HCT116 (cell line): ENCODE results near the gene MFN1. TPM values are rescaled to one million over a fixed set of nuclear protein-coding genes. Genes with fewer than 3 reads are reported as not detected.

Source experiments
- ATAC-seq: fragments of 200-7000 bp; cut with Tn5 transposase; 2 replicates; pipeline ENCODE4 v1.9.1; 2020; ENCODE audit warnings: mild to moderate bottlenecking, moderate library complexity
- BruUV-seq: library from RNA; stranded (reverse); fragments of 400-500 nt; replicated peaks from 2 replicates; lab custom pipeline; 2021; lab: Mats Ljungman, UMichigan
- CTCF ChIA-PET: fragments of 300-600 bp; sonication (Branson Sonifier 250); formaldehyde crosslinking; loops from one replicate; lab custom pipeline; 2021; ENCODE audit warnings: antibody characterized with exemption; lab: Charles Lee
- POLR2A ChIA-PET: fragments of 300-600, 350-600 bp; sonication (Branson Sonifier 250); formaldehyde crosslinking; loops from one replicate; lab custom pipeline; 2021; ENCODE audit warnings: antibody characterized with exemption; lab: Charles Lee
- RAD21 ChIA-PET, 2 experiments: fragments of 300-600 bp; sonication (Branson Sonifier 250); formaldehyde crosslinking; loops; one replicate each; lab custom pipeline; 2023; ENCODE audit warnings: low total read pairs in 2 of 2; ENCODE audit not compliant: uncharacterized antibody in 2 of 2, unreplicated experiment in 2 of 2, low non-redundant PET in 1 of 2; lab: Charles Lee
- DNase-seq: peaks from one replicate; pipeline ENCODE4 v3.0.0-alpha.2; 2010; ENCODE audit warnings: low read depth, low spot score
- H2AFZ ChIP-seq: fragments of 200-600 bp; shearing (Covaris generic), sonication (generic); 2 replicates; pipeline ENCODE4 v1.6.1; 2017; ENCODE audit warnings: low read depth, mixed run types, mixed read lengths, antibody characterized with exemption, low read length; ENCODE audit not compliant: poor library complexity, severe bottlenecking
- H3K27ac ChIP-seq: 2 replicates; pipeline ENCODE4 v1.5.1; 2012; ENCODE audit warnings: low read depth, low read length
- H3K27me3 ChIP-seq: fragments of 200-600 bp; sonication (generic); 2 replicates; pipeline ENCODE4 v1.6.1; 2016; ENCODE audit warnings: mixed run types, low read length, mixed read lengths; ENCODE audit not compliant: insufficient read depth
- H3K36me3 ChIP-seq, 2 experiments: fragments of 200-500 bp in 1 of 2; fragments of 200-600 bp in 1 of 2; sonication (Bioruptor generic) in 1 of 2; sonication (generic) in 1 of 2; 2 replicates each; pipeline versions ENCODE4 v1.5.1 to v1.6.1; 2014 to 2016; ENCODE audit warnings: low read length in 2 of 2, inconsistent platforms in 1 of 2, mixed read lengths in 1 of 2, mixed run types in 1 of 2; ENCODE audit not compliant: insufficient read depth in 2 of 2, control insufficient read depth in 1 of 2
- H3K4me1 ChIP-seq, 2 experiments: fragments of 200-600 bp in 1 of 2; sonication (generic) in 1 of 2; 2 replicates each; pipeline versions ENCODE4 v1.5.1 to v1.6.1; 2012 to 2017; ENCODE audit warnings: low read length in 2 of 2, inconsistent platforms in 1 of 2, mild to moderate bottlenecking in 1 of 2, mixed read lengths in 1 of 2, mixed run types in 1 of 2, moderate library complexity in 1 of 2; ENCODE audit not compliant: insufficient read depth in 2 of 2, control insufficient read depth in 1 of 2
- H3K4me2 ChIP-seq: fragments of 200-600 bp; sonication (generic); 2 replicates; pipeline ENCODE4 v1.6.1; 2017; ENCODE audit warnings: mixed run types, low read length, mixed read lengths
- H3K4me3 ChIP-seq, 2 experiments: fragments of 200-600 bp in 1 of 2; sonication (generic) in 1 of 2; replicated peaks in 1 of 2; 2 replicates each; pipeline ENCODE4 v1.5.1; 2011 to 2016; ENCODE audit warnings: low read length in 2 of 2, control low read depth in 1 of 2, low read depth in 1 of 2, mild to moderate bottlenecking in 1 of 2, mixed read lengths in 1 of 2, mixed run types in 1 of 2
- H3K79me2 ChIP-seq: fragments of 200-600 bp; sonication (generic); 2 replicates; pipeline ENCODE4 v1.6.1; 2017; ENCODE audit warnings: mild to moderate bottlenecking, mixed run types, low read length, moderate library complexity, mixed read lengths; ENCODE audit not compliant: insufficient read depth
- H3K9ac ChIP-seq: fragments of 200-600 bp; sonication (generic); 2 replicates; pipeline ENCODE4 v1.6.1; 2016; ENCODE audit warnings: low read length, mixed read lengths
- H3K9me2 ChIP-seq: fragments of 200-600 bp; sonication (generic), shearing (Covaris generic); 2 replicates; pipeline ENCODE4 v1.6.1; 2017; ENCODE audit warnings: mixed run types, mild to moderate bottlenecking, moderate library complexity; ENCODE audit not compliant: insufficient read depth
- H3K9me3 ChIP-seq, 2 experiments: fragments of 200-500 bp in 1 of 2; fragments of 200-600 bp in 1 of 2; sonication (Bioruptor generic) in 1 of 2; sonication (generic) in 1 of 2; 2 replicates each; pipeline ENCODE4 v1.6.1; 2014 to 2017; ENCODE audit warnings: low read length in 2 of 2, mixed read lengths in 2 of 2, inconsistent platforms in 1 of 2, low read depth in 1 of 2, mild to moderate bottlenecking in 1 of 2, mixed run types in 1 of 2, moderate library complexity in 1 of 2; ENCODE audit not compliant: control insufficient read depth in 1 of 2, insufficient read depth in 1 of 2
- H4K20me1 ChIP-seq: fragments of 200-600 bp; sonication (generic), shearing (Covaris generic); 2 replicates; pipeline ENCODE4 v1.6.1; 2017; ENCODE audit warnings: mixed run types, mild to moderate bottlenecking, moderate library complexity; ENCODE audit not compliant: insufficient read depth
- EGR1 ChIP-seq: IDR thresholded peaks from 2 replicates; pipeline ENCODE4 v1.6.1; 2012; ENCODE audit warnings: low read depth
- EZH2 ChIP-seq: fragments of 200-600 bp; sonication (generic); IDR thresholded peaks from 2 replicates; pipeline ENCODE4 v1.6.1; 2017; ENCODE audit warnings: antibody characterized with exemption, mixed run types
- JUND ChIP-seq: IDR thresholded peaks from 2 replicates; pipeline ENCODE4 v1.6.1; 2012
- RAD21 ChIP-seq: IDR thresholded peaks from 2 replicates; pipeline ENCODE4 v1.6.1; 2012; ENCODE audit warnings: low read depth, mild to moderate bottlenecking
- SRF ChIP-seq: IDR thresholded peaks from 2 replicates; pipeline ENCODE4 v1.6.1; 2012; ENCODE audit warnings: low read depth
- TCF7L2 ChIP-seq: IDR thresholded peaks from 2 replicates; pipeline ENCODE4 v1.7.0; 2011; ENCODE audit warnings: borderline replicate concordance, inconsistent platforms; ENCODE audit not compliant: insufficient read depth, insufficient read length; ENCODE audit errors: extremely low read depth
- ZFX ChIP-seq: fragments of 450-650 bp; IDR thresholded peaks from 2 replicates; pipeline ENCODE4 v1.6.1; 2017
- intact Hi-C: fragments of 100-400 bp; cut with micrococcal nuclease; formaldehyde crosslinking; loops from 2 replicates; pipeline ENCODE4 v1.10.0; 2022
- total RNA-seq: library from RNA; stranded (reverse); gene quantifications from one replicate; pipeline ENCODE4 v1.2.1, GENCODE V29; 2021; ENCODE audit not compliant: unreplicated experiment
- TF ChIP-seq, protein P1 (sequence below): IDR thresholded peaks from 2 replicates; pipeline ENCODE4 v1.6.1; 2012
- TF ChIP-seq, protein P2 (sequence below): IDR thresholded peaks from 2 replicates; pipeline ENCODE4 v1.6.1; 2012; ENCODE audit warnings: low read depth
- TF ChIP-seq, protein P3 (sequence below), 3 experiments: fragments of 200-600 bp in 1 of 3; sonication (generic) in 1 of 3; IDR thresholded peaks in 2 of 3; conservative IDR thresholded peaks in 1 of 3; 2 replicates each; pipeline ENCODE4 v1.5.1; 2012 to 2017; ENCODE audit warnings: low read depth in 2 of 3, low read length in 2 of 3, antibody characterized with exemption in 1 of 3, borderline replicate concordance in 1 of 3, control low read depth in 1 of 3, mild to moderate bottlenecking in 1 of 3, mixed read lengths in 1 of 3, mixed run types in 1 of 3, moderate library complexity in 1 of 3; ENCODE audit not compliant: insufficient read depth in 1 of 3

MFN1 gene
- total RNA-seq, 1 experiment from 2014 or later = 54.6 TPM

DNA sequence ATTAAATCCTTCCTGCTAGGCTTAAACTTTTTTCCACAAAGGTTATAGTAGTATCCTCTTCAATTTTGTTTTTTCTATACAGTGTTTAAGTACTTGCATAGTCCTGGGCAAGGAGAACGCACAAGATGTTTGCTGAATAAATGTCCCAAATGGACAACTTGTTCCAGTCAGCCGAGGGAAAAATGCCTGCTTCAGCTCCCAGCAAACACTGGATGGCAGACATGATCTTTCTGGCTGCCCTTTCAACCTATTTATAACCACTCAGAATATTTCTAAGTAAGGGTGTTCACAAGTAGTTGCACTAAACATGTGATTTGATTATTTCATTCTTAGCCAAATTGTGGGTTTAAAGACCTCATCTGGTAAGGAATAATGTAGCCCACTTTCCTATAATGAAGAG lies 74.0 kb downstream of the MFN1 start:
- intact Hi-C loops = no loop called here
- no peaks in the 10 kb centered on the region for H3K9me2 ChIP-seq
- no peak overlapping the region for H2AFZ ChIP-seq
- DNase-seq (no peak), ATAC-seq (no peak)
- no peak overlapping the region for H3K27ac ChIP-seq
- H3K4me2 ChIP-seq = no peak overlapping the region
- no peaks in the 10 kb centered on the region for H3K27me3 ChIP-seq
- CTCF ChIA-PET = no interaction called here
- H4K20me1 ChIP-seq = no peaks in the 10 kb centered on the region
- BruUV-seq = no TSS peak
- no peaks in the 10 kb centered on the region for H3K9me3 ChIP-seq
- no peaks in the 10 kb centered on the region; a peak in 1 of 4 replicates for H3K36me3 ChIP-seq
- no peaks in the 10 kb centered on the region for H3K79me2 ChIP-seq
- POLR2A ChIA-PET = no interaction called here
- H3K4me3 ChIP-seq = no peak overlapping the region
- H3K9ac ChIP-seq = no peak overlapping the region
- TF ChIP-seq EGR1 (no peak), RAD21 (peak; percentile 44), EZH2 (no peak), TCF7L2 (no peak), ZFX (no peak), SRF (no peak), JUND (no peak)
- TF ChIP-seq, protein P1, sequence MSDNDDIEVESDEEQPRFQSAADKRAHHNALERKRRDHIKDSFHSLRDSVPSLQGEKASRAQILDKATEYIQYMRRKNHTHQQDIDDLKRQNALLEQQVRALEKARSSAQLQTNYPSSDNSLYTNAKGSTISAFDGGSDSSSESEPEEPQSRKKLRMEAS = no peak
- TF ChIP-seq, protein P2, sequence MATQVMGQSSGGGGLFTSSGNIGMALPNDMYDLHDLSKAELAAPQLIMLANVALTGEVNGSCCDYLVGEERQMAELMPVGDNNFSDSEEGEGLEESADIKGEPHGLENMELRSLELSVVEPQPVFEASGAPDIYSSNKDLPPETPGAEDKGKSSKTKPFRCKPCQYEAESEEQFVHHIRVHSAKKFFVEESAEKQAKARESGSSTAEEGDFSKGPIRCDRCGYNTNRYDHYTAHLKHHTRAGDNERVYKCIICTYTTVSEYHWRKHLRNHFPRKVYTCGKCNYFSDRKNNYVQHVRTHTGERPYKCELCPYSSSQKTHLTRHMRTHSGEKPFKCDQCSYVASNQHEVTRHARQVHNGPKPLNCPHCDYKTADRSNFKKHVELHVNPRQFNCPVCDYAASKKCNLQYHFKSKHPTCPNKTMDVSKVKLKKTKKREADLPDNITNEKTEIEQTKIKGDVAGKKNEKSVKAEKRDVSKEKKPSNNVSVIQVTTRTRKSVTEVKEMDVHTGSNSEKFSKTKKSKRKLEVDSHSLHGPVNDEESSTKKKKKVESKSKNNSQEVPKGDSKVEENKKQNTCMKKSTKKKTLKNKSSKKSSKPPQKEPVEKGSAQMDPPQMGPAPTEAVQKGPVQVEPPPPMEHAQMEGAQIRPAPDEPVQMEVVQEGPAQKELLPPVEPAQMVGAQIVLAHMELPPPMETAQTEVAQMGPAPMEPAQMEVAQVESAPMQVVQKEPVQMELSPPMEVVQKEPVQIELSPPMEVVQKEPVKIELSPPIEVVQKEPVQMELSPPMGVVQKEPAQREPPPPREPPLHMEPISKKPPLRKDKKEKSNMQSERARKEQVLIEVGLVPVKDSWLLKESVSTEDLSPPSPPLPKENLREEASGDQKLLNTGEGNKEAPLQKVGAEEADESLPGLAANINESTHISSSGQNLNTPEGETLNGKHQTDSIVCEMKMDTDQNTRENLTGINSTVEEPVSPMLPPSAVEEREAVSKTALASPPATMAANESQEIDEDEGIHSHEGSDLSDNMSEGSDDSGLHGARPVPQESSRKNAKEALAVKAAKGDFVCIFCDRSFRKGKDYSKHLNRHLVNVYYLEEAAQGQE = no peak
- TF ChIP-seq, protein P3, sequence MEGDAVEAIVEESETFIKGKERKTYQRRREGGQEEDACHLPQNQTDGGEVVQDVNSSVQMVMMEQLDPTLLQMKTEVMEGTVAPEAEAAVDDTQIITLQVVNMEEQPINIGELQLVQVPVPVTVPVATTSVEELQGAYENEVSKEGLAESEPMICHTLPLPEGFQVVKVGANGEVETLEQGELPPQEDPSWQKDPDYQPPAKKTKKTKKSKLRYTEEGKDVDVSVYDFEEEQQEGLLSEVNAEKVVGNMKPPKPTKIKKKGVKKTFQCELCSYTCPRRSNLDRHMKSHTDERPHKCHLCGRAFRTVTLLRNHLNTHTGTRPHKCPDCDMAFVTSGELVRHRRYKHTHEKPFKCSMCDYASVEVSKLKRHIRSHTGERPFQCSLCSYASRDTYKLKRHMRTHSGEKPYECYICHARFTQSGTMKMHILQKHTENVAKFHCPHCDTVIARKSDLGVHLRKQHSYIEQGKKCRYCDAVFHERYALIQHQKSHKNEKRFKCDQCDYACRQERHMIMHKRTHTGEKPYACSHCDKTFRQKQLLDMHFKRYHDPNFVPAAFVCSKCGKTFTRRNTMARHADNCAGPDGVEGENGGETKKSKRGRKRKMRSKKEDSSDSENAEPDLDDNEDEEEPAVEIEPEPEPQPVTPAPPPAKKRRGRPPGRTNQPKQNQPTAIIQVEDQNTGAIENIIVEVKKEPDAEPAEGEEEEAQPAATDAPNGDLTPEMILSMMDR (IDR thresholded peaks at IDR 0.05 in 2 of 3, conservative IDR thresholded peaks at IDR 0.05 in 1 of 3; ENCODE audit: borderline replicate concordance in 1 of 3, insufficient read depth in 1 of 3, low read depth in 2 of 3, low read length in 2 of 3) = peak in 1 of 3 experiments; percentile 28; a peak in 2 of 6 replicates
- TF ChIP-seq, all 23 proteins: peak for 2
- RAD21 ChIA-PET = no interaction called here
- no peaks in the 10 kb centered on the region for H3K4me1 ChIP-seq
